DND-41 (cell line): ENCODE results near the gene FGF14.

Experiments
- ATAC-seq: fragments of 200-7000 bp; cut with Tn5 transposase; 3 replicates; pipeline ENCODE4 v1.9.1; 2021; ENCODE audit warnings: low read depth; ENCODE audit not compliant: insufficient read depth
- DNase-seq: peaks from one replicate; pipeline ENCODE4 v3.0.0-alpha.2; 2020
- H2AFZ ChIP-seq: 2 replicates; pipeline ENCODE4 v1.6.0; 2012; ENCODE audit warnings: low read depth, low read length
- H3K27ac ChIP-seq: 2 replicates; pipeline ENCODE4 v1.5.1; 2012; ENCODE audit warnings: low read length, inconsistent platforms
- H3K27me3 ChIP-seq: fragments of 200-600 bp; sonication (generic); 2 replicates; pipeline ENCODE4 v1.6.0; 2012; ENCODE audit warnings: low read length, mild to moderate bottlenecking, inconsistent platforms; ENCODE audit not compliant: insufficient read depth, poor library complexity
- H3K36me3 ChIP-seq: 2 replicates; pipeline ENCODE4 v1.5.1; 2012; ENCODE audit warnings: low read length, inconsistent platforms; ENCODE audit not compliant: insufficient read depth
- H3K4me1 ChIP-seq: 2 replicates; pipeline ENCODE4 v1.5.1; 2012; ENCODE audit warnings: mild to moderate bottlenecking, low read length; ENCODE audit not compliant: insufficient read depth
- H3K4me2 ChIP-seq: 2 replicates; pipeline ENCODE4 v1.6.0; 2012; ENCODE audit warnings: mild to moderate bottlenecking, moderate library complexity, low read length, inconsistent platforms; ENCODE audit not compliant: insufficient read depth
- H3K4me3 ChIP-seq, 2 experiments: fragments of 200-600 bp in 1 of 2; shearing (Covaris generic) in 1 of 2; 2 replicates each; pipeline ENCODE4 v1.5.1; 2012 to 2016; ENCODE audit warnings: inconsistent platforms in 2 of 2, low read length in 2 of 2, mild to moderate bottlenecking in 2 of 2, low read depth in 1 of 2, moderate library complexity in 1 of 2
- H3K79me2 ChIP-seq: 2 replicates; pipeline ENCODE4 v1.6.0; 2012; ENCODE audit warnings: low read length, inconsistent platforms; ENCODE audit not compliant: insufficient read depth
- H3K9ac ChIP-seq: 2 replicates; pipeline ENCODE4 v1.6.0; 2012; ENCODE audit warnings: low read depth, mild to moderate bottlenecking, inconsistent platforms, low read length, moderate library complexity
- H3K9me3 ChIP-seq: 2 replicates; pipeline ENCODE4 v1.5.1; 2012; ENCODE audit warnings: low read length, moderate library complexity, mild to moderate bottlenecking, inconsistent platforms; ENCODE audit not compliant: insufficient read depth, severe bottlenecking
- H4K20me1 ChIP-seq: 2 replicates; pipeline ENCODE4 v1.6.0; 2012; ENCODE audit warnings: low read length; ENCODE audit not compliant: insufficient read depth
- EZH2 ChIP-seq: IDR thresholded peaks from 3 replicates; pipeline ENCODE4 v1.6.1; 2012; ENCODE audit warnings: borderline replicate concordance, low read depth, mild to moderate bottlenecking, moderate library complexity, low read length, inconsistent platforms; ENCODE audit not compliant: severe bottlenecking
- TF ChIP-seq, protein P1 (sequence below): IDR thresholded peaks from 2 replicates; pipeline ENCODE4 v1.5.1; 2012; ENCODE audit warnings: borderline replicate concordance, low read length, moderate library complexity, mild to moderate bottlenecking; ENCODE audit not compliant: poor library complexity, severe bottlenecking; ENCODE audit errors: extremely low read depth

The FGF14 gene

GRCh38 chr13:102275969-102276368 is 125.9 kb downstream of the FGF14 start:
- H3K4me2 ChIP-seq = no peak overlapping the region
- H3K36me3 ChIP-seq = no peaks in the 10 kb centered on the region
- TF ChIP-seq EZH2 = no peak
- TF ChIP-seq, protein P1, sequence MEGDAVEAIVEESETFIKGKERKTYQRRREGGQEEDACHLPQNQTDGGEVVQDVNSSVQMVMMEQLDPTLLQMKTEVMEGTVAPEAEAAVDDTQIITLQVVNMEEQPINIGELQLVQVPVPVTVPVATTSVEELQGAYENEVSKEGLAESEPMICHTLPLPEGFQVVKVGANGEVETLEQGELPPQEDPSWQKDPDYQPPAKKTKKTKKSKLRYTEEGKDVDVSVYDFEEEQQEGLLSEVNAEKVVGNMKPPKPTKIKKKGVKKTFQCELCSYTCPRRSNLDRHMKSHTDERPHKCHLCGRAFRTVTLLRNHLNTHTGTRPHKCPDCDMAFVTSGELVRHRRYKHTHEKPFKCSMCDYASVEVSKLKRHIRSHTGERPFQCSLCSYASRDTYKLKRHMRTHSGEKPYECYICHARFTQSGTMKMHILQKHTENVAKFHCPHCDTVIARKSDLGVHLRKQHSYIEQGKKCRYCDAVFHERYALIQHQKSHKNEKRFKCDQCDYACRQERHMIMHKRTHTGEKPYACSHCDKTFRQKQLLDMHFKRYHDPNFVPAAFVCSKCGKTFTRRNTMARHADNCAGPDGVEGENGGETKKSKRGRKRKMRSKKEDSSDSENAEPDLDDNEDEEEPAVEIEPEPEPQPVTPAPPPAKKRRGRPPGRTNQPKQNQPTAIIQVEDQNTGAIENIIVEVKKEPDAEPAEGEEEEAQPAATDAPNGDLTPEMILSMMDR = no peak
- ATAC-seq (no peak), DNase-seq (no peak)
- no peak overlapping the region for H3K27ac ChIP-seq
- no peaks in the 10 kb centered on the region for H3K79me2 ChIP-seq
- no peaks in the 10 kb centered on the region for H3K9me3 ChIP-seq
- no peaks in the 10 kb centered on the region for H3K27me3 ChIP-seq
- no peak overlapping the region for H3K9ac ChIP-seq
- H2AFZ ChIP-seq = no peak overlapping the region
- H3K4me3 ChIP-seq = no peak overlapping the region
- H4K20me1 ChIP-seq = no peaks in the 10 kb centered on the region
- no peaks in the 10 kb centered on the region for H3K4me1 ChIP-seq

DNA sequence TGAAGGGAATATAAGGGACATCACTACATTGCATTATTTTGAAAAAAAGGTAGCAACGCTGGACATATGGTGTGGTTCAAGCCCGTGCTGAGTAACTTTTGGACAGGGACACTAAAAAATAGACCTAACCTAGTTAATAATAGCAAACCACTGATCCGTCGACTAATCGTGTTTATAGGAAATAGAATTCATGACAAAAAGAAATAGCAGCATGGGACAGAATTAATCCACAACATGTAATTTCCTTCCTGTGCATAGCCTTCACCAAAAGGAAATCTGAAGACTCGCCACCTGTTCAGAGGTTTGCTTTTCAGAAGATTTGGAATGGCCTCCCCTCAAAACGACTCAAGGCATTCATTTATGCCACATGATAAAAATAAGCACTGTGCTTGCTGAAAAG is 128.7 kb downstream of the FGF14 start:
- no peak overlapping the region for H3K27ac ChIP-seq
- no peak for ATAC-seq
- H4K20me1 ChIP-seq = no peaks in the 10 kb centered on the region
- H3K4me1 ChIP-seq = no peaks in the 10 kb centered on the region
- no peak for TF ChIP-seq EZH2
- TF ChIP-seq, protein P1 = no peak
- H3K79me2 ChIP-seq = no peaks in the 10 kb centered on the region
- H3K9ac ChIP-seq = no peak overlapping the region
- no peak overlapping the region for H3K4me2 ChIP-seq
- no peak overlapping the region for H3K4me3 ChIP-seq
- H3K36me3 ChIP-seq = no peaks in the 10 kb centered on the region
- no peak overlapping the region for H2AFZ ChIP-seq
- H3K9me3 ChIP-seq = no peaks in the 10 kb centered on the region
- no peaks in the 10 kb centered on the region for H3K27me3 ChIP-seq
- DNase-seq = no peak

- no peak overlapping the region for H3K4me2 ChIP-seq
- ATAC-seq (no peak), DNase-seq (no peak)
- no peak overlapping the region for H3K27ac ChIP-seq
- TF ChIP-seq, protein P1 = no peak
- TF ChIP-seq EZH2 = no peak
- H3K9ac ChIP-seq = no peak overlapping the region
- H3K36me3 ChIP-seq = no peaks in the 10 kb centered on the region
- no peak overlapping the region for H2AFZ ChIP-seq
- H3K4me3 ChIP-seq = no peak overlapping the region
- H3K4me1 ChIP-seq = no peaks in the 10 kb centered on the region
- no peaks in the 10 kb centered on the region for H3K79me2 ChIP-seq
- no peaks in the 10 kb centered on the region for H4K20me1 ChIP-seq
- peaks cover 3% of the 10 kb centered on the region for H3K27me3 ChIP-seq
- no peaks in the 10 kb centered on the region for H3K9me3 ChIP-seq
These were observed 134.7 kb downstream of the FGF14 start for GRCh38 chr13:102267191-102267590.

GRCh38 chr13:102261809-102262208 is 140.0 kb downstream of the FGF14 start:
- H3K9ac ChIP-seq = no peak overlapping the region
- DNase-seq (no peak), ATAC-seq (no peak)
- no peak overlapping the region for H3K27ac ChIP-seq
- H3K4me2 ChIP-seq = no peak overlapping the region
- no peaks in the 10 kb centered on the region for H3K4me1 ChIP-seq
- no peak overlapping the region for H3K4me3 ChIP-seq
- no peaks in the 10 kb centered on the region for H3K79me2 ChIP-seq
- no peaks in the 10 kb centered on the region for H4K20me1 ChIP-seq
- H2AFZ ChIP-seq = no peak overlapping the region
- no peaks in the 10 kb centered on the region for H3K9me3 ChIP-seq
- no peaks in the 10 kb centered on the region for H3K36me3 ChIP-seq
- peaks cover 10% of the 10 kb centered on the region for H3K27me3 ChIP-seq
- TF ChIP-seq, protein P1 = no peak
- TF ChIP-seq EZH2 = no peak
